Omental fat pad (tissue), 4 donors: ENCODE data around the gene LUZP2. TPM values are rescaled to one million over a fixed set of nuclear protein-coding genes. Genes with fewer than 3 reads are reported as not detected.

Experiments
- ATAC-seq: fragments of 150-250 bp; one replicate; pipeline ENCODE4 v1.9.1; 2016; ENCODE audit warnings: mild to moderate bottlenecking, moderate library complexity; ENCODE audit not compliant: low FRiP score
- DNase-seq: peaks from one replicate; pipeline ENCODE4 v3.0.0-alpha.2; 2019; ENCODE audit warnings: low spot score
- CTCF ChIP-seq, 3 donors: fragments of 450-650 bp; IDR thresholded peaks; one replicate each; pipeline ENCODE4 v1.5.1; 2016 to 2017; ENCODE audit warnings: antibody characterized with exemption in 3 of 3, mild to moderate bottlenecking in 3 of 3, moderate library complexity in 2 of 3
- small RNA-seq: library from RNA; depleted of rRNA; stranded (forward); fragments of <200 nt; gene quantifications from one replicate; pipeline ENCODE3, GENCODE V24; 2016
- total RNA-seq, 4 donors: library from RNA; depleted of rRNA; stranded (reverse); fragments of >200 nt; gene quantifications; one replicate each; pipeline ENCODE4 v1.1.0, GENCODE V29; 2016

LUZP2 gene
- total RNA-seq, 4 donors from 2014 or later: 0.63 TPM; not detected in 3

- TF ChIP-seq CTCF (IDR thresholded peaks at IDR 0.05): no peak
- no peak for DNase-seq
- ATAC-seq: no peak
These were observed 561.0 kb downstream of the LUZP2 start for GRCh38 chr11:25057861-25058260.

- ATAC-seq (no peak), DNase-seq (no peak)
- TF ChIP-seq CTCF (IDR thresholded peaks at IDR 0.05): no peak
These were observed 568.9 kb downstream of the LUZP2 start for GRCh38 chr11:25065746-25066145.

GRCh38 chr11:25066706-25067105 is 569.9 kb downstream of the LUZP2 start:
- TF ChIP-seq CTCF (IDR thresholded peaks at IDR 0.05): no peak
- no peak for ATAC-seq
- DNase-seq: no peak

- no peak for TF ChIP-seq CTCF (IDR thresholded peaks at IDR 0.05)
- ATAC-seq: no peak
- no peak for DNase-seq
These were observed 571.6 kb downstream of the LUZP2 start for GRCh38 chr11:25068451-25068850.

- ATAC-seq (no peak), DNase-seq (no peak)
- TF ChIP-seq CTCF (IDR thresholded peaks at IDR 0.05): no peak
These were observed 597.4 kb downstream of the LUZP2 start for GRCh38 chr11:25094085-25094802.

- TF ChIP-seq CTCF (IDR thresholded peaks at IDR 0.05): no peak
- DNase-seq (no peak), ATAC-seq (no peak)
These were observed 622.6 kb downstream of the LUZP2 start for GRCh38 chr11:25119416-25119815.

Small RNA genes lying within 50 kb of the gene (small RNA-seq; reads per million reads assigned to genes)
- not detected for gene RF00019
